A549 (cell line): ENCODE measurements around the gene PLD1. TPM values are rescaled to one million over a fixed set of nuclear protein-coding genes. Genes with fewer than 3 reads are reported as not detected.

Source experiments
- ATAC-seq, 2 experiments: fragments of 200-7000 bp in 1 of 2; fragments of >200 bp in 1 of 2; cut with Nextera tagmentation in 1 of 2; cut with Tn5 transposase in 1 of 2; 3 replicates each; pipeline versions ENCODE4 v1.8.0 to v1.9.1; 2018 to 2020; ENCODE audit warnings: mild to moderate bottlenecking in 1 of 2, moderate library complexity in 1 of 2
- CTCF ChIA-PET: fragments of 300-600 bp; sonication (Branson Sonifier 250); formaldehyde crosslinking; extraction: SDS; loops from one replicate; lab custom pipeline; 2021; ENCODE audit warnings: antibody characterized with exemption, inconsistent platforms; lab: Yijun Ruan, JAX
- POLR2A ChIA-PET: fragments of 350-600 bp; formaldehyde crosslinking; extraction: SDS; loops from one replicate; lab custom pipeline; 2021; ENCODE audit warnings: antibody characterized with exemption, inconsistent platforms; lab: Yijun Ruan, JAX
- DNase-seq, 2 experiments: peaks; one replicate each; pipeline versions ENCODE4 v3.0.0 to v3.0.0-alpha.2; 2011 to 2016; ENCODE audit warnings: low read depth in 1 of 2, low spot score in 1 of 2
- FAIRE-seq: peaks from 2 replicates; lab custom pipeline; 2011; peaks lifted over from hg19 to GRCh38; lab: Jason Lieb, UNC
- H3K27ac ChIP-seq, 2 experiments: fragments of >200 bp; sonication (Bioruptor Twin); formaldehyde crosslinking; 3 replicates each; pipeline ENCODE4 v1.5.1; 2016 to 2017
- H3K4me1 ChIP-seq: fragments of >200 bp; sonication (Bioruptor Twin); formaldehyde crosslinking; 3 replicates; pipeline ENCODE4 v1.6.1; 2016
- H3K4me2 ChIP-seq: fragments of >200 bp; sonication (Bioruptor Twin); formaldehyde crosslinking; 3 replicates; pipeline ENCODE4 v1.6.1; 2016
- H3K4me3 ChIP-seq: fragments of >200 bp; sonication (Bioruptor Twin); formaldehyde crosslinking; 3 replicates; pipeline ENCODE4 v1.5.1; 2016
- H3K9me3 ChIP-seq: fragments of >200 bp; sonication (Bioruptor Twin); formaldehyde crosslinking; 3 replicates; pipeline ENCODE4 v1.6.1; 2016
- BCL3 ChIP-seq: fragments of >200 bp; sonication (Bioruptor Twin); formaldehyde crosslinking; IDR thresholded peaks from 3 replicates; pipeline ENCODE4 v1.6.1; 2016
- CBX2 ChIP-seq: fragments of 200-600 bp; sonication (generic); IDR thresholded peaks from 2 replicates; pipeline ENCODE4 v1.6.1; 2016; ENCODE audit warnings: low read depth, mild to moderate bottlenecking, borderline replicate concordance
- CBX8 ChIP-seq: fragments of 200-600 bp; sonication (generic); IDR thresholded peaks from 2 replicates; pipeline ENCODE4 v1.6.1; 2016
- CHD4 ChIP-seq: fragments of 200-600 bp; sonication (generic); IDR thresholded peaks from 2 replicates; pipeline ENCODE4 v1.6.1; 2016; ENCODE audit warnings: antibody characterized with exemption, mild to moderate bottlenecking, borderline replicate concordance
- CTCF ChIP-seq: fragments of >200 bp; sonication (Bioruptor Twin); formaldehyde crosslinking; IDR thresholded peaks from 3 replicates; pipeline ENCODE4 v1.5.1; 2016
- E2F6 ChIP-seq: IDR thresholded peaks from 2 replicates; pipeline ENCODE4 v1.6.1; 2012; ENCODE audit warnings: low read depth, borderline replicate concordance
- EHF ChIP-seq: fragments of 250-450 bp; sonication (Bioruptor Pico); IDR thresholded peaks from 2 replicates; pipeline ENCODE4 v1.5.0; 2020; ENCODE audit warnings: mild to moderate bottlenecking
- EP300 ChIP-seq, 2 experiments: fragments of >200 bp; sonication (Bioruptor Twin); formaldehyde crosslinking; IDR thresholded peaks; 2 replicates in 1 of 2; 3 replicates in 1 of 2; pipeline ENCODE4 v1.6.1; 2016 to 2017
- FOSB ChIP-seq: fragments of 250-450 bp; sonication (Bioruptor Pico); IDR thresholded peaks from 2 replicates; pipeline ENCODE4 v1.5.0; 2020; ENCODE audit warnings: mild to moderate bottlenecking, moderate library complexity
- GATA3 ChIP-seq: IDR thresholded peaks from 2 replicates; pipeline ENCODE4 v1.6.1; 2012; ENCODE audit warnings: borderline replicate concordance
- HDAC2 ChIP-seq: fragments of 200-600 bp; sonication (generic); IDR thresholded peaks from 2 replicates; pipeline ENCODE4 v1.6.1; 2016
- HOXB5 ChIP-seq: fragments of 250-450 bp; sonication (Bioruptor Pico); IDR thresholded peaks from 2 replicates; pipeline ENCODE4 v1.5.0; 2020; ENCODE audit warnings: mild to moderate bottlenecking, moderate library complexity
- JUNB ChIP-seq: fragments of >200 bp; sonication (Bioruptor Twin); formaldehyde crosslinking; IDR thresholded peaks from 2 replicates; pipeline ENCODE4 v1.6.1; 2016
- KDM1A ChIP-seq: fragments of 200-600 bp; sonication (generic); IDR thresholded peaks from 2 replicates; pipeline ENCODE4 v1.6.1; 2016; ENCODE audit warnings: low read depth, mild to moderate bottlenecking
- MAZ ChIP-seq: fragments of 150-350 bp; IDR thresholded peaks from 2 replicates; pipeline ENCODE4 v1.6.1; 2014; ENCODE audit warnings: antibody characterized with exemption, low read depth, low read length, borderline replicate concordance
- MYC ChIP-seq: IDR thresholded peaks from 2 replicates; pipeline ENCODE4 v1.6.1; 2012; ENCODE audit warnings: mild to moderate bottlenecking, inconsistent platforms, low read length, improper control_type of control experiment, borderline replicate concordance
- NFE2L2 ChIP-seq: fragments of 150-350 bp; conservative IDR thresholded peaks from 2 replicates; pipeline ENCODE4 v1.6.1; 2014; ENCODE audit warnings: low read length
- NPAS2 ChIP-seq: fragments of 250-450 bp; sonication (Bioruptor Pico); IDR thresholded peaks from 2 replicates; pipeline ENCODE4 v1.8.0; 2022; ENCODE audit warnings: mild to moderate bottlenecking, moderate library complexity, borderline replicate concordance
- NR3C1 ChIP-seq: fragments of >200 bp; sonication (Bioruptor Twin); formaldehyde crosslinking; IDR thresholded peaks from 3 replicates; pipeline ENCODE4 v1.6.1; 2017
- PBX3 ChIP-seq: IDR thresholded peaks from 2 replicates; pipeline ENCODE4 v1.6.1; 2012
- PHF8 ChIP-seq: fragments of 200-600 bp; sonication (generic); IDR thresholded peaks from 2 replicates; pipeline ENCODE4 v1.6.1; 2016; ENCODE audit warnings: low read depth, mild to moderate bottlenecking, antibody characterized with exemption, moderate library complexity, borderline replicate concordance
- POLR2AphosphoS2 ChIP-seq: conservative IDR thresholded peaks from 2 replicates; pipeline ENCODE4 v1.6.1; 2012; ENCODE audit warnings: low read length, improper control_type of control experiment, inconsistent platforms
- RAD21 ChIP-seq, 2 experiments: fragments of >200 bp in 1 of 2; sonication (Bioruptor Twin) in 1 of 2; formaldehyde crosslinking in 1 of 2; IDR thresholded peaks in 1 of 2; conservative IDR thresholded peaks in 1 of 2; 2 replicates in 1 of 2; 3 replicates in 1 of 2; pipeline ENCODE4 v1.6.1; 2012 to 2018; ENCODE audit warnings: inconsistent platforms in 1 of 2
- RCOR1 ChIP-seq: fragments of 150-350 bp; IDR thresholded peaks from 2 replicates; pipeline ENCODE4 v1.6.1; 2014; ENCODE audit warnings: antibody characterized with exemption, low read length, low read depth
- REST ChIP-seq: fragments of 200-600 bp; sonication (generic); IDR thresholded peaks from 2 replicates; pipeline ENCODE4 v1.6.1; 2016; ENCODE audit warnings: antibody characterized with exemption, mild to moderate bottlenecking, moderate library complexity
- RFX5 ChIP-seq: fragments of 450-650 bp; IDR thresholded peaks from 2 replicates; pipeline ENCODE4 v1.7.1; 2014; ENCODE audit warnings: antibody characterized with exemption, mild to moderate bottlenecking, moderate library complexity
- RNF2 ChIP-seq: fragments of 200-600 bp; sonication (generic); IDR thresholded peaks from 2 replicates; pipeline ENCODE4 v1.6.1; 2016; ENCODE audit warnings: low read depth, mild to moderate bottlenecking, antibody characterized with exemption, moderate library complexity, borderline replicate concordance
- SMC3 ChIP-seq: fragments of >200 bp; sonication (Bioruptor Twin); formaldehyde crosslinking; IDR thresholded peaks from 3 replicates; pipeline ENCODE4 v1.6.1; 2018; ENCODE audit warnings: inconsistent platforms
- TP53 ChIP-seq: fragments of 250-450 bp; sonication (Bioruptor Pico); IDR thresholded peaks from 2 replicates; pipeline ENCODE4 v1.5.0; 2021; ENCODE audit warnings: mild to moderate bottlenecking, moderate library complexity
- USF2 ChIP-seq: fragments of 450-650 bp; IDR thresholded peaks from 2 replicates; pipeline ENCODE4 v1.6.1; 2014; ENCODE audit warnings: antibody characterized with exemption
- WGBS: methylation state at CpG from one replicate; pipeline ENCODE4 v1.1.6; 2017; ENCODE audit errors: missing lambda C conversion rate; 5-methylcytosine and 5-hydroxymethylcytosine counted together
- polyA plus RNA-seq, 4 experiments: library from polyadenylated mRNA; depleted of rRNA in 3 of 4; stranded (reverse); fragments of >200 nt; fragmentation: RNase III in 1 of 4; extraction: RNeasy Plus Mini Kit Qiagen cat#74134 plus additional on column Dnase treatment in 1 of 4; gene quantifications; 2 replicates in 3 of 4; 3 replicates in 1 of 4; pipeline ENCODE4 v1.2.3, GENCODE V29; 2011 to 2017

Gene PLD1
- polyA plus RNA-seq, 2 of the 4 experiments (the other 2 are of a cell fraction) = 6.6 to 27.2 TPM

- no peak overlapping the region for H3K4me2 ChIP-seq
- H3K9me3 ChIP-seq = no peaks in the 10 kb centered on the region
- ATAC-seq = no peak
- no peak for DNase-seq
- no peak overlapping the region for H3K4me3 ChIP-seq
- ChIA-PET CTCF (interaction anchor here (0.9 to 2.1 kb wide), 3 partner anchors 8 to 119 kb away, joined by 3 to 8 read pairs (median 5); no protein-coding TSS in a partner anchor), POLR2A (no interaction called here)
- no peak for FAIRE-seq
- peaks cover 3% of the 10 kb centered on the region; the same call in 1 of the 3 replicates for H3K4me1 ChIP-seq
- H3K27ac ChIP-seq = no peak overlapping the region
- no peak for TF ChIP-seq SMC3
- TF ChIP-seq NPAS2 (CRISPR knock-in tag) = no peak
- TF ChIP-seq NFE2L2 = no peak
- no peak for TF ChIP-seq JUNB
- TF ChIP-seq POLR2AphosphoS2 = no peak
- no peak for TF ChIP-seq USF2
- TF ChIP-seq CHD4 = no peak
- no peak for TF ChIP-seq CBX2
- TF ChIP-seq EHF = no peak
- no peak for TF ChIP-seq HDAC2
- no peak for TF ChIP-seq MAZ
- no peak for TF ChIP-seq RCOR1
- no peak for TF ChIP-seq REST
- TF ChIP-seq E2F6 = no peak
- no peak for TF ChIP-seq RNF2
- no peak for TF ChIP-seq FOSB (CRISPR knock-in tag)
- no peak for TF ChIP-seq RFX5
- no peak for TF ChIP-seq MYC
- TF ChIP-seq KDM1A = no peak
- WGBS = 90% methylated on average over 5 of the region's 5 CpGs
These were observed 44.8 kb downstream of the PLD1 start for GRCh38 chr3:171765511-171765887.

GRCh38 chr3:171763392-171763791 lies 46.9 kb downstream of the PLD1 start:
- POLR2A ChIA-PET = no interaction called here
- DNase-seq (no peak), ATAC-seq (no peak), FAIRE-seq (no peak)
- no peak overlapping the region for H3K27ac ChIP-seq
- H3K4me1 ChIP-seq = no peaks in the 10 kb centered on the region
- no peak overlapping the region for H3K4me3 ChIP-seq
- no peak overlapping the region for H3K4me2 ChIP-seq
- 76% methylated on average over 1 of the region's 2 CpGs for WGBS
- no peaks in the 10 kb centered on the region for H3K9me3 ChIP-seq
- CTCF ChIA-PET = interaction anchor here (1.0 to 1.1 kb wide), 3 partner anchors 9 to 65 kb away, joined by 3 read pairs; no protein-coding TSS in a partner anchor
- TF ChIP-seq E2F6 = no peak
- TF ChIP-seq RAD21 (conservative IDR thresholded peaks at IDR 0.05 in 1 of 2, IDR thresholded peaks at IDR 0.05 in 1 of 2) = no peak
- TF ChIP-seq TP53 (CRISPR knock-in tag) = no peak
- no peak for TF ChIP-seq NR3C1
- TF ChIP-seq GATA3 = no peak
- no peak for TF ChIP-seq PBX3
- no peak for TF ChIP-seq PHF8
- no peak for TF ChIP-seq CBX8
- TF ChIP-seq NPAS2 (CRISPR knock-in tag) = no peak
- no peak for TF ChIP-seq EP300 (IDR thresholded peaks at IDR 0.05)
- no peak for TF ChIP-seq HOXB5 (CRISPR knock-in tag)
- TF ChIP-seq CTCF = no peak
- no peak for TF ChIP-seq RNF2
- no peak for TF ChIP-seq BCL3
- no peak for TF ChIP-seq MYC
